ENCODE measurements around the gene ATP9B. TPM values are rescaled to one million over a fixed set of nuclear protein-coding genes. Genes with fewer than 3 reads are reported as not detected.

The ATP9B gene
- total RNA-seq, 1 experiment from 2014 or later: 44.4 TPM

DNA sequence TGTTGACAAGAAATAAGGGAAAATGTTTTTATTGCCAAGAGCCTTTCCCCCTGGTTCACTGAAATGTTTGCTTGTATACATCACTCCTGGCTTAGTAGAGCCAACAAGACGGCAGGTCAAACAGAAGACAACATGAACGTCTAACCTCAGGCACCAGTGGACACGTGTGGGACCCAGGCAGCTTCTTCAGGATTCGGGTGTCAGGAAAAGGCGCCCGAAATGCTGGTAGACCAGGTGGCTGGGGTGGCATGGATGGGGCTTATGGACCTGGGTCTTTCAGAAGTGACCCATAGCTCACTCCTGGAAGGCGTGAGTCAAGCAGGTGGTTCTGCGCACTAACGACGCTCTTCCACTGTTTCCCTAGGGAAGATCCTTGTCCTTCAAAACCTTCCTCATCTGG, 303.3 kb downstream of the ATP9B start:
- BruUV-seq (replicated peaks): no TSS peak
- H3K4me1 ChIP-seq (ENCODE audit: control insufficient read depth, insufficient read depth, low read length): no peaks in the 10 kb centered on the region
- ChIA-PET CTCF (interaction anchor here (0.7 kb wide), 1 partner anchor 352 kb away, joined by 4 read pairs; no protein-coding TSS in a partner anchor), POLR2A (no interaction called here)
- no peak for DNase-seq (ENCODE audit: low read depth, low spot score)
- no peak overlapping the region for H3K4me3 ChIP-seq (ENCODE audit: low read depth in 2 of 2, low read length in 2 of 2)
- intact Hi-C loops (cut with micrococcal nuclease; ENCODE audit: unreplicated experiment) (no loop called here), in situ Hi-C loops (cut with HindIII; ENCODE audit: low pct_unique_long_range_greater_than_20kb, low sequenced_read_pairs) (no loop called here)
- H3K27me3 ChIP-seq (ENCODE audit: control insufficient read depth, insufficient read depth, low read length): no peaks in the 10 kb centered on the region
- TF ChIP-seq POLR2AphosphoS5 (IDR thresholded peaks at IDR 0.05; ENCODE audit: low read depth, low read length) (no peak), REST (IDR thresholded peaks at IDR 0.05; ENCODE audit: insufficient read depth in 1 of 2, low read depth in 2 of 2, low read length in 1 of 2) (no peak), SIN3A (IDR thresholded peaks at IDR 0.05; ENCODE audit: borderline replicate concordance, insufficient read depth, low read depth, low read length) (no peak), TCF7L2 (IDR thresholded peaks at IDR 0.05; ENCODE audit: low read depth, low read length) (no peak), CTCF (IDR thresholded peaks at IDR 0.05) (no peak)
- H3K36me3 ChIP-seq (ENCODE audit: control insufficient read depth, insufficient read depth, low read length): no peaks in the 10 kb centered on the region
- no peak overlapping the region for H3K27ac ChIP-seq (ENCODE audit: low read length)
- ATAC-seq: no peak
- no peaks in the 10 kb centered on the region for H3K9me3 ChIP-seq (ENCODE audit: control insufficient read depth, insufficient read depth, low read depth, low read length)

- H3K4me3 ChIP-seq (ENCODE audit: low read depth in 2 of 2, low read length in 2 of 2): no peak overlapping the region
- BruUV-seq (replicated peaks): no TSS peak
- H3K4me1 ChIP-seq (ENCODE audit: control insufficient read depth, insufficient read depth, low read length): no peaks in the 10 kb centered on the region
- ChIA-PET POLR2A (no interaction called here), CTCF (interaction anchor here (0.7 kb wide), 2 partner anchors 284 to 352 kb away, joined by 4 to 5 read pairs; no protein-coding TSS in a partner anchor)
- intact Hi-C loops (cut with micrococcal nuclease; ENCODE audit: unreplicated experiment) (no loop called here), in situ Hi-C loops (cut with HindIII; ENCODE audit: low pct_unique_long_range_greater_than_20kb, low sequenced_read_pairs) (no loop called here)
- no peaks in the 10 kb centered on the region for H3K27me3 ChIP-seq (ENCODE audit: control insufficient read depth, insufficient read depth, low read length)
- no peak for DNase-seq (ENCODE audit: low read depth, low spot score)
- H3K9me3 ChIP-seq (ENCODE audit: control insufficient read depth, insufficient read depth, low read depth, low read length): no peaks in the 10 kb centered on the region
- H3K27ac ChIP-seq (ENCODE audit: low read length): no peak overlapping the region
- no peak for ATAC-seq
- TF ChIP-seq POLR2AphosphoS5 (IDR thresholded peaks at IDR 0.05; ENCODE audit: low read depth, low read length): no peak
- no peak for TF ChIP-seq SIN3A (IDR thresholded peaks at IDR 0.05; ENCODE audit: borderline replicate concordance, insufficient read depth, low read depth, low read length)
- TF ChIP-seq REST (IDR thresholded peaks at IDR 0.05; ENCODE audit: insufficient read depth in 1 of 2, low read depth in 2 of 2, low read length in 1 of 2): no peak
- no peak for TF ChIP-seq TCF7L2 (IDR thresholded peaks at IDR 0.05; ENCODE audit: low read depth, low read length)
- TF ChIP-seq CTCF (IDR thresholded peaks at IDR 0.05): no peak
- no peaks in the 10 kb centered on the region for H3K36me3 ChIP-seq (ENCODE audit: control insufficient read depth, insufficient read depth, low read length)
Measured at GRCh38 chr18:79372991-79373390, 303.8 kb downstream of the ATP9B start.

Data from Panc1 (cell line).